OCI-LY1 (cell line): Measurements from ENCODE around the gene DBH.

Experiments
- H2AFZ ChIP-seq: fragments of 200-600 bp; sonication (generic), shearing (Covaris generic); 2 replicates; pipeline ENCODE4 v1.6.0; 2014; ENCODE audit warnings: antibody characterized with exemption, mild to moderate bottlenecking, low read length
- H3F3A ChIP-seq: fragments of 200-600 bp; sonication (generic), shearing (Covaris generic); 2 replicates; pipeline ENCODE4 v1.6.0; 2014; ENCODE audit warnings: mild to moderate bottlenecking, antibody characterized with exemption, low read length, moderate library complexity; ENCODE audit not compliant: insufficient read depth
- H3K27ac ChIP-seq: fragments of 200-600 bp; sonication (generic); 2 replicates; pipeline ENCODE4 v1.5.1; 2014; ENCODE audit warnings: low read length, mixed run types, mild to moderate bottlenecking, low read depth; ENCODE audit not compliant: poor library complexity, severe bottlenecking
- H3K27me3 ChIP-seq: fragments of 200-600 bp; sonication (generic); 2 replicates; pipeline ENCODE4 v1.6.0; 2014; ENCODE audit warnings: antibody characterized with exemption, mild to moderate bottlenecking, low read length, moderate library complexity; ENCODE audit not compliant: insufficient read depth
- H3K36me3 ChIP-seq: fragments of 200-600 bp; sonication (generic); 2 replicates; pipeline ENCODE4 v1.6.1; 2014; ENCODE audit warnings: mild to moderate bottlenecking, antibody characterized with exemption, low read length, moderate library complexity, mixed read lengths; ENCODE audit not compliant: insufficient read depth
- H3K4me1 ChIP-seq: fragments of 200-600 bp; sonication (generic); 2 replicates; pipeline ENCODE4 v1.5.1; 2014; ENCODE audit warnings: mild to moderate bottlenecking, low read length, moderate library complexity; ENCODE audit not compliant: insufficient read depth, severe bottlenecking
- H3K4me2 ChIP-seq: fragments of 200-600 bp; sonication (generic), shearing (Covaris generic); 2 replicates; pipeline ENCODE4 v1.6.1; 2014; ENCODE audit warnings: low read length
- H3K4me3 ChIP-seq: fragments of 200-600 bp; sonication (generic); 2 replicates; pipeline ENCODE4 v1.5.1; 2014; ENCODE audit warnings: low read length, low read depth, mild to moderate bottlenecking, mixed read lengths; ENCODE audit not compliant: poor library complexity, severe bottlenecking
- H3K79me2 ChIP-seq: fragments of 200-600 bp; shearing (Covaris generic); 2 replicates; pipeline ENCODE4 v1.6.1; 2016; ENCODE audit warnings: mixed run types, low read length, mixed read lengths; ENCODE audit not compliant: insufficient read depth
- H3K9ac ChIP-seq: fragments of 200-600 bp; sonication (generic), shearing (Covaris generic); 2 replicates; pipeline ENCODE4 v1.6.1; 2014; ENCODE audit warnings: mild to moderate bottlenecking, low read length, mixed read lengths
- H3K9me2 ChIP-seq: fragments of 200-600 bp; sonication (generic), shearing (Covaris generic); 2 replicates; pipeline ENCODE4 v1.6.1; 2014; ENCODE audit warnings: low read depth, mild to moderate bottlenecking, low read length, mixed read lengths
- H3K9me3 ChIP-seq: fragments of 200-600 bp; shearing (Covaris generic); 2 replicates; pipeline ENCODE4 v1.6.1; 2014; ENCODE audit warnings: low read length, mixed read lengths
- H4K20me1 ChIP-seq: fragments of 200-600 bp; sonication (generic), shearing (Covaris generic); 2 replicates; pipeline ENCODE4 v1.6.0; 2016; ENCODE audit warnings: mild to moderate bottlenecking, low read length; ENCODE audit not compliant: insufficient read depth
- CTCF ChIP-seq: fragments of 200-600 bp; sonication (generic), shearing (Covaris generic); IDR thresholded peaks from 2 replicates; pipeline ENCODE4 v1.5.1; 2017; ENCODE audit warnings: mild to moderate bottlenecking, antibody characterized with exemption, low read length, moderate library complexity, mixed read lengths
- EZH2 ChIP-seq: fragments of 200-600 bp; sonication (generic), shearing (Covaris generic); IDR thresholded peaks from 2 replicates; pipeline ENCODE4 v1.8.0; 2017; ENCODE audit warnings: borderline replicate concordance, mixed run types, mild to moderate bottlenecking, antibody characterized with exemption, low read length, moderate library complexity, mixed read lengths

DBH gene

GRCh38 chr9:133635533-133636531, at the start of gene DBH:
TSS of gene DBH (plus strand) at chr9:133636363. CDS start at chr9:133636372, 9 bp downstream.
- H3K27me3 ChIP-seq: 0 out of 2 replicates have a peak, but pooled peaks cover 5% of the 10 kb centered on the region
- no peaks in the 10 kb centered on the region for H3K9me2 ChIP-seq
- no peak within 1 kb of the TSS for H3K4me3 ChIP-seq
- no peaks in the 10 kb centered on the region for H3K79me2 ChIP-seq
- no peak within 1 kb of the TSS for H3K27ac ChIP-seq
- H3K9ac ChIP-seq: no peak within 1 kb of the TSS
- H3F3A ChIP-seq: no peaks in the 10 kb centered on the region
- no peak within 1 kb of the TSS for H3K4me2 ChIP-seq
- no peaks in the 10 kb centered on the region for H3K9me3 ChIP-seq
- no peaks in the 10 kb centered on the region for H3K4me1 ChIP-seq
- H4K20me1 ChIP-seq: no peaks in the 10 kb centered on the region
- no peak within 1 kb of the TSS for H2AFZ ChIP-seq
- no peaks in the 10 kb centered on the region for H3K36me3 ChIP-seq
- TF ChIP-seq EZH2: no peak
- no peak for TF ChIP-seq CTCF

GRCh38 chr9:133587051-133587450, 49.1 kb upstream of the DBH start:
- Histone ChIP-seq H3K36me3 (no peaks in the 10 kb centered on the region), H2AFZ (no peak overlapping the region), H3K4me2 (no peak overlapping the region), H3K9me2 (no peaks in the 10 kb centered on the region), H4K20me1 (no peaks in the 10 kb centered on the region), H3K79me2 (no peaks in the 10 kb centered on the region), H3K9ac (no peak overlapping the region), H3K4me3 (no peak overlapping the region), H3F3A (no peaks in the 10 kb centered on the region), H3K27me3 (no peaks in the 10 kb centered on the region), H3K9me3 (no peaks in the 10 kb centered on the region), H3K4me1 (no peaks in the 10 kb centered on the region), H3K27ac (no peak overlapping the region)
- TF ChIP-seq CTCF (no peak), EZH2 (no peak)

GRCh38 chr9:133587466-133587865, 48.7 kb upstream of the DBH start:
- Histone ChIP-seq H3K9me2 (no peaks in the 10 kb centered on the region), H3K9me3 (no peaks in the 10 kb centered on the region), H3K27ac (no peak overlapping the region), H3K36me3 (no peaks in the 10 kb centered on the region), H3K4me3 (no peak overlapping the region), H4K20me1 (no peaks in the 10 kb centered on the region), H2AFZ (no peak overlapping the region), H3K27me3 (no peaks in the 10 kb centered on the region), H3K4me2 (no peak overlapping the region), H3F3A (no peaks in the 10 kb centered on the region), H3K4me1 (no peaks in the 10 kb centered on the region), H3K79me2 (no peaks in the 10 kb centered on the region), H3K9ac (no peak overlapping the region)
- TF ChIP-seq EZH2 (no peak), CTCF (no peak)
